Cardiac muscle cell (in vitro differentiated cells and primary cell): ENCODE measurements around the gene UFSP2. TPM values are rescaled to one million over a fixed set of nuclear protein-coding genes. Genes with fewer than 3 reads are reported as not detected.
A peak's percentile ranks its signal among the peaks of the same experiment; 100 is the strongest.

ENCODE experiments used
- DNase-seq, 2 donors: peaks; one replicate each; pipeline versions ENCODE4 v3.0.0 to v3.0.0-alpha.2; 2010 to 2017; ENCODE audit warnings: low read depth in 1 of 2, low spot score in 1 of 2
- H3K27ac ChIP-seq: fragments of 200-600 bp; sonication (generic); 2 replicates; pipeline ENCODE4 v1.5.1; 2016
- H3K27me3 ChIP-seq: fragments of 200-600 bp; sonication (generic); 2 replicates; pipeline ENCODE4 v1.6.0; 2016; ENCODE audit warnings: control low read depth
- H3K36me3 ChIP-seq: fragments of 200-600 bp; sonication (generic); 2 replicates; pipeline ENCODE4 v1.5.1; 2016; ENCODE audit warnings: control low read depth
- H3K4me1 ChIP-seq: fragments of 200-600 bp; sonication (generic); 2 replicates; pipeline ENCODE4 v1.8.1; 2017; ENCODE audit warnings: low read depth, mild to moderate bottlenecking, mixed run types
- H3K4me3 ChIP-seq: fragments of 200-600 bp; sonication (generic); 2 replicates; pipeline ENCODE4 v1.5.1; 2016; ENCODE audit warnings: mild to moderate bottlenecking
- H3K9me3 ChIP-seq: fragments of 200-600 bp; sonication (generic); 2 replicates; pipeline ENCODE4 v1.5.1; 2017; ENCODE audit warnings: low read depth, mild to moderate bottlenecking, control low read depth
- CTCF ChIP-seq: IDR thresholded peaks from 2 replicates; pipeline ENCODE4 v1.5.1; 2012; ENCODE audit warnings: low read depth, mild to moderate bottlenecking, low read length
- polyA plus RNA-seq: library from polyadenylated mRNA; unstranded; fragments of >200 nt; fragmentation: Nextera tagmentation; extraction: Ambion mirVana; gene quantifications from 2 replicates; pipeline ENCODE4 v1.2.1, GENCODE V29; 2016
- total RNA-seq: library from RNA; depleted of rRNA; stranded (reverse); fragments of >200 nt; gene quantifications from 2 replicates; pipeline ENCODE4 v1.2.3, GENCODE V29; 2016

The UFSP2 gene
- total and polyA plus RNA-seq, 2 experiments from 2014 or later, result 28.0 to 50.6 TPM

- no peak overlapping the region for H3K27ac ChIP-seq
- TF ChIP-seq CTCF, result no peak
- H3K9me3 ChIP-seq, result no peaks in the 10 kb centered on the region
Observed at GRCh38 chr4:185392156-185392555, 33.6 kb downstream of the UFSP2 start.

GRCh38 chr4:185390941-185391340 lies 34.8 kb downstream of the UFSP2 start:
- Histone ChIP-seq H3K9me3 (no peaks in the 10 kb centered on the region), H3K27ac (no peak overlapping the region), H3K36me3 (no peaks in the 10 kb centered on the region), H3K27me3 (no peaks in the 10 kb centered on the region), H3K4me3 (no peak overlapping the region), H3K4me1 (peaks cover 6% of the 10 kb centered on the region)
- no peak for DNase-seq
- TF ChIP-seq CTCF, result no peak

More at GRCh38 chr4:185392156-185392555, 33.6 kb downstream of the UFSP2 start:
- no peaks in the 10 kb centered on the region for H3K27me3 ChIP-seq
- no peak overlapping the region for H3K4me3 ChIP-seq
- H3K36me3 ChIP-seq, result no peaks in the 10 kb centered on the region
- DNase-seq, result no peak
- H3K4me1 ChIP-seq, result peaks cover 7% of the 10 kb centered on the region

- no peak overlapping the region for H3K4me3 ChIP-seq
- no peaks in the 10 kb centered on the region for H3K36me3 ChIP-seq
- H3K4me1 ChIP-seq, result no peaks in the 10 kb centered on the region
- no peak overlapping the region for H3K27ac ChIP-seq
- no peaks in the 10 kb centered on the region for H3K27me3 ChIP-seq
- no peak for TF ChIP-seq CTCF
- no peaks in the 10 kb centered on the region for H3K9me3 ChIP-seq
- no peak for DNase-seq
Observed at GRCh38 chr4:185387957-185388356, 37.8 kb downstream of the UFSP2 start.

GRCh38 chr4:185384930-185385331 lies 40.8 kb downstream of the UFSP2 start:
- no peaks in the 10 kb centered on the region for H3K36me3 ChIP-seq
- no peak for TF ChIP-seq CTCF
- H3K4me3 ChIP-seq, result no peak overlapping the region
- peak in 1 of 2 donors; percentile 41 for DNase-seq
- H3K4me1 ChIP-seq, result no peaks in the 10 kb centered on the region
- no peaks in the 10 kb centered on the region for H3K9me3 ChIP-seq
- no peak overlapping the region for H3K27ac ChIP-seq
- no peaks in the 10 kb centered on the region for H3K27me3 ChIP-seq

DNA sequence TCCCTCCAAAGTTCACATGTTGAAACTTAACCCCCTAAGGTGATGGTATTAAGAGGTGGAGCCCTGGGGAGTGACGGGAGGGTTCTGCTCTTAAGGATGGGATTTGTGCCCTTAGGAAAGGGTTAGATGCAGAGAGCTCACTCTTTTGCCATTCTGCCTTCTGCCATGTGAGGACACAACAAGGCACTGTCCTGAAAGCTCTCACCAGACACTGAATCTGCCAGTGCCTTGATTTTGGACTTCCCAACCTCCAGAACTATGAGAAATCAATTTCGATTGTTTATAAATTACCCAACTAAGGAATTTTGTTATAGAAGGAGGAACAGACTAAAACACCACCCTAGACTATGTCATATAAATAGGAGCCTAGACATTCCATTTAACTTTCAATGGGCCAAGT lies 41.7 kb downstream of the UFSP2 start:
- no peak for DNase-seq
- no peaks in the 10 kb centered on the region for H3K36me3 ChIP-seq
- H3K27ac ChIP-seq, result no peak overlapping the region
- H3K9me3 ChIP-seq, result no peaks in the 10 kb centered on the region
- no peak overlapping the region for H3K4me3 ChIP-seq
- no peak for TF ChIP-seq CTCF
- H3K27me3 ChIP-seq, result no peaks in the 10 kb centered on the region
- no peaks in the 10 kb centered on the region for H3K4me1 ChIP-seq

DNA sequence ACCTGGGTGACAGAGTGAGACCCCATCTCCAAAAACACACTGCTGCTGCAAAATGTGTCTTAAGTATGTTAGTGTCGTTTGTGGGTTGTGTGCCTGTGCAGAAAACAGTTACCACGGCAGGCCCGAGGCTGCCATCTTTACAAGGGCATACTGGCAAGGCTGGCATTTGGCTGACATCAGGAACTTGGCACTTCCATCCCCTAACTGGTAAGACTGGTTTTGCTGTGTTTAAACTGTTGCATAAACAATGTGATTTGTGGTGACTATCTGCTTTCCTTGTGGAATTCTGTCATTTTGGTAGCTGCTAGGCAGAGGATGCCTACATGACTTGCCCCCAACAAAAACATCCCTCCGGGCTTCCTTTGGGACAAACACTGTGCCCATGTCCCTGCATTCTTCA lies 42.3 kb downstream of the UFSP2 start:
- H3K27ac ChIP-seq, result no peak overlapping the region
- H3K9me3 ChIP-seq, result no peaks in the 10 kb centered on the region
- DNase-seq, result no peak
- H3K27me3 ChIP-seq, result no peaks in the 10 kb centered on the region
- H3K4me1 ChIP-seq, result no peaks in the 10 kb centered on the region
- TF ChIP-seq CTCF, result no peak
- no peaks in the 10 kb centered on the region for H3K36me3 ChIP-seq
- H3K4me3 ChIP-seq, result no peak overlapping the region
